HG03571 (cell line): Measurements from ENCODE around the gene KCNQ5.

Experiments used
- ATAC-seq: cut with Tn5 transposase; IDR thresholded peaks from one replicate; pipeline ENCODE4 v1.9.1; 2021; ENCODE audit not compliant: unreplicated experiment

Gene KCNQ5

DNA sequence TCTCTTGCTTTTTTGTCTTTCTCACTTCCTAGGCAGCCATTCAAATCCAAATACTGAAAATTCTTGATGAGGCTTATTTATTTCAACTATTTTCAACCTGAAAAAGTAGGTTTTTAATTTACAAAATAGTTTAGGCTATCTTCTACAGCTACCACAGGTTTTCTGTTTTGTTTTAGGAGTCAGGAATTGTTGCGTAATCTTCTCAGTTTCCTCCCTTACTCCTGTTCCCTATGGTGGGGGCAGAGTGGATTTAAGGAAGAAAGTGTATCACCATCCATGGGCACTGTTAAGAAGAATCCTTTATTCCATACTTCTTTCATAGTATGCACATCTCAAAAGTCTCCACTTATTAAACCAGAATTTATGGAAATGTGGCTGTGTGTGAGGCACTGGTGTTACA is 421.0 kb downstream of the KCNQ5 start:
- ATAC-seq, result no peak

DNA sequence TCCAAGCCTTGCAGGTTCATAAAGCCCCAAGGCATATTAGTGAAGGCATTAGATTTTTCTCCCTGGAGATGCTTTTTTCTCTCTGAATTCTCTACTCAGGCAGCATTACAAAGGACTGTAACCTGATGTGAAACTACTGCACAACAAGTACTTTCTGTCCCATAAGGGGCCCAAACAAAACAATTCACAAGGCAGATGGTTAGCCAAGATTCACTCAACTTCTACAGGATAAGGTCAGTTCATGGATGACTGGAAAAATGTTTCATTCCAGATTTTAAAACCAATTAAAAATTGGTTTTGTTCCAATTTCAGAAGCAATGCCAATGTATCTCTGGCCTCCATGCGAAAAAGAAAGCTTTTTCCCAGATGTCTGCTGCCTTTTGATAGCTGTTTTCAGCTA is 421.6 kb downstream of the KCNQ5 start:
- ATAC-seq, result no peak

DNA sequence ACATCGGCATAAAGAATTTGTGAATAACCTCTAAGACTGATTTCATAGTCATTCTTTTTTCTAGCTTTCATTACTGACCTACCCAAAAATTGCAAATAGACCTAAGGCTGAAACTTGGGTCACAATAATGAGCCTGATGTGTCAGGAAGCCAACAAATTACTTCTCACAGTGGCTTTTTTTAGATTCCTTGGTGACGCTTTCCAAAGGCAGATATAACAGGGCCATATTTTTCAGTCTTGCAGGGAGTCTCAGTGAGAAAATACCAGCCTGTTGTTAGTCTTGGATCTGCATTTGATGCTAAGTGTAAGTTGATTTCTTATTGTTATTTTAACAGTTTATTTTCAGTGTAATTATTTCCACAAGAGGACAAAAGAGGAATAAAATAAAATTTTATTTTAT is 423.7 kb downstream of the KCNQ5 start:
- ATAC-seq, result no peak

DNA sequence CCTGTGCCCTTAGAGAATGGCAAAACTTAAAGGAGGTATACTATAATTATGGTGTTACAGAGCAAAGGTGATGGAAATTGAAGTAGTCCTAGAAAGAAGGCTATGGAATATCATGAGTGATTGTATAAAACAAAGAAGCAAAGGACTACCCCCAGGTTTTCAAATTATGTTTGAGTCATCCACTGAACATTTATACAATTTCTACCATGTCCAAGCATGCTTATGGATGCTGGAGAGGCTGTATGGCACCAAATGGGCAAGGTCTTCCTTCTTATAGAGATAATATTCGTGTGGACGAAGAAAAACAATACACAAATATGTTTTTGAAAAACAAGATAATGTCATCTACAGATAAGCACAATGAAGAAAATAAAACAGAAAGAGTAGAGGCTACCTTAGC is 425.9 kb downstream of the KCNQ5 start:
- no peak for ATAC-seq

DNA sequence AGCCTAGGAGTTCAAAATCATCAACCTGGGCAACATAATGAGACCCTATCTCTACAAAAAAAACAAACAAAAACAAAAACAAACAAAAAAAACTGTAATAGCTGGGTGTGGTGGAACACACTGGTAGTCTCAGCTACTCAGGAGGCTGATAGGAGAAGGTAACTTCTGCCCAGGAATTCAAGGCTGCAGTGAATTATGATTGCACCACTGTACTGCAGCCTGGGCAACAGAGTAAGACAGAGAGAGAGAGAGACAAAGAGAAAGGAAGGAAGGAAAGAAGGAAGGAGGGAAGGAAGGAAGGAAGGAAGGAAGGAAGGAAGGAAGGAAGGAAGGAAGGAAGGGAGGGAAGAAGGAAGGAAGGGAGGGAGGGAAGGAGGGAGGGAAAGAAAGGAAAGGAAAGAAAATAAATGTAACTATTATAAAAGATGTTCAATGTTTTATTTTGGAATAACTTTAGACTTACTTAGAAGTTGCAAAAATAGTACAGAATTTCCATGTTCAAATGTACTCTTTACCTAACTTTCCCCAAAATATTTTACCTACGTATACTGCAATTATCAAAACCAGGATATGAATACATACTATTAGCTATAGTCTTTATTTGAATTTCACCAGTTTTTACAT is 428.2 kb downstream of the KCNQ5 start:
- ATAC-seq, result no peak

DNA sequence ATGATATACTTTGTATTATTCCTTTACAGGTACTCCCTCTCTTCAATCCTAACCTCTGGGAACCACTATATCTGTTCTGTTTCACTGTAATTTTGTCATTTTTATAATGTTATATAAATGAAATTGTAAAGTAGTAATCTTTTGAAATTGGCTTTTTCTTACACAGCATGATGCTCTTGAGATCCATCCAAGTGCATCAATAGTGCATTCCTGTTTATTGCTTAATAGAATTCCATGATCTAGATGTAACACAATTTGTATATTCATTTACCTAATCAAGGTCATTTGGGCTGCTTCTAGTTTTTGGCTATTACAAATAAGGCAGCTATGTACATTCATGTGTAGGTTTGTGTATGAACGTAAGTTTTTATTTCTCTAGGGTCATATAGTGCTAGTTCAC is 428.8 kb downstream of the KCNQ5 start:
- no peak for ATAC-seq

DNA sequence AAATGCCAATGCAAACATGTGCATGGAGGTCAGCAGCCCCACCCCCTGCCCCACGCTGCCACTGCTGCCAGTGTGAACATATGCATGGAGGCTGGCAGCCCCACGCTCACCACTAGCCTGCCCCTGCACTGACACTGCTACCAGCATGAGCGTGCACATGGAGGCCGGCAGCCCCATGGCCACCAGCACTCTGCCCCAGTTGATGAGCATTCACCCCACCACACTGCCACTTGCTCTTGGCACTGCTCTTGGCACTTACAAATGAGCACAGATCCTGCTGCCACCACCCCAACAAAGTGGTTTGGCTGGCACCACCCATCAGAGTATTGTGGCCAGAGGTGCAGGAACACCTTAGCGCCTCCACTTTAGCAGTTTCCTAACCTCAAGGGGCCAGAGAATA is 429.3 kb downstream of the KCNQ5 start:
- no peak for ATAC-seq

DNA sequence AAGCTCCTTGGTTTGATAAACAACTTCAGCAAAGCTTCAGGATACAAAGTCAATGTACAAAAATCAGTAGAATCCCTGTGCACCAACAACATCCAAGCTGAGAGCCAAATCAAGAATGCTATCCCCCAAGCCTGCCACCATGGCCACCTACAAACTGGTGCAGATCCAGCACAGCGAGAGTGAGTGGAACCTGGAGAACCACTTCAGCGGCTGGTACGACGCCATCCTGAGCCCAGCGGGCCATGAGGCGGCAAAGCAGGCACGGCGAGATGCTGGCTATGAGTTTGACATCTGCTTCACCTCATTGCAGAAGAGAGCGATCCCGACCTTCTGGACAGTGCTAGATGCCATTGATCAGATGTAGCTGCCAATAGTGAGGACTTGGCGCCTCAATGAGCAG is 433.1 kb downstream of the KCNQ5 start:
- no peak for ATAC-seq

DNA sequence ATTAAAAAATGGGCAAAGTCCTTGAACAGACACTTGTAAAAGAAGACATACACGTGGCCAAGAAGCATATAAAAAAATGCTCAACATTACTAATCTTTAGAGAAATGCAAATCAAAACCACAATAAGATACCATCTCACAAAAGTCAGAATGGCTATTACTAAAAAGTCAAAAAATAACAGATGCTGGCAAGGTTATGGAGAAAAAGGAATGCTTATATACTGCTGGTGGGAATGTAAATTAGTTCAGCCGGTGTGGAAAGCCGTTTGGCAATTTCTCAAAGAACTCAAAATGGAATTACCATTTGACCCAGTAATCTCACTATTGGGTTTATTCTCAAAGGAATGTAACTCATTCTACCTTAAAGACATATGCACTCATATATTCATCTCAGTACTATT is 436.9 kb downstream of the KCNQ5 start:
- no peak for ATAC-seq

DNA sequence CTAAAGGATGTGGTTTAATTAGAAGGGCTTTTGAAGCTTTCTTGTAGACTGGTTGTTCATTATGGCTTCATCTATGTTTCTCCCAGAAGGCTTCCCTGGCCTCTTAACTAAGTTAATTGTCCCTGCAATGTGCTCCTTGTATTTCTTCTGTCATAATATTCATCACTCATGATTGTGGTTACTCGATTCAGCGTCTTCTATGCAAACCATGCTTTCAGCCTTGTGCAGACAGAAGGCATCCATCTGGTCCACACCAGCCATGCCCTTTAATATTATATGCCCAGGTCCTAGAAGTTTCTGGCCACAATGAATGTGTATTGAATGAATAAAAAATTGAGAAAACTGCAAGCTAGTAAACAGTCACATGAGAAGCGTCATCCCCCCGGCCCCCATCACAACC is 440.3 kb downstream of the KCNQ5 start:
- no peak for ATAC-seq

DNA sequence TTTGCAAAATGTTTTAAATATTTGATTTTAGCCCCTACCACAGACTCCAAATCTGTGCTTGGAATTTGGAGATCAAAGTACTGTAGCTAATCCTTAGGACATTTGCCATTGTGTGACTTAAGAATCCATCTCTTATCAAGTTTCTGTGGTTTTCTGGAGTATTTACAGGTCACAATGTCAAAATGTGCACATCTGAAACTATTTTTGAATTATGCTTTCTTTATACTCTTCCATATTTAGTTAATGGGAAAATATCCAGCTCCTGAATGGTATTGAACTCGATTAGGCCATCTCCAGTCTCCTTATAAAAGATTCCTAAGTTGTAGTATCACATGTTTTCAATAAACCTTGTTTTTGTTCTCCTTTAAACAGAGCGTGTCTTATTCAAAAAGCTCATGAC is 441.0 kb downstream of the KCNQ5 start:
- no peak for ATAC-seq

DNA sequence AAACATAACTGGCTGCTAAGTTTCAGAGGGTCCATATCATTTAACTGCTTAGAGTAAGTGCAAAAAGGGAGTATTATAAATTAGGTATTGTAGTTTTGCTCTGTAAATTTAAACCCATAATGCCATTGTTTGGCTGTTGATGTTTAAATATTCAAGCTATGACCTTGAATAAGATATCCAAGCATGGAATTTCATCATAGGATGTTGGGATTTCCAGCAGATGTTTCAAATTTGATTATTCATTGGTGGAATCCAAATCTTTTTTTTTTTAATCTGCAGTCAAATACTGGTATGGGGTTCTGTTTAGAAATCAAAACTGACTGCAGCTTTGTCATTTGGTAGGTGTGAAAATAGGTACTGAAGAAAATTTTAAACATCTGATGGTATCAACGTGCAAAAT is 442.4 kb downstream of the KCNQ5 start:
- no peak for ATAC-seq

DNA sequence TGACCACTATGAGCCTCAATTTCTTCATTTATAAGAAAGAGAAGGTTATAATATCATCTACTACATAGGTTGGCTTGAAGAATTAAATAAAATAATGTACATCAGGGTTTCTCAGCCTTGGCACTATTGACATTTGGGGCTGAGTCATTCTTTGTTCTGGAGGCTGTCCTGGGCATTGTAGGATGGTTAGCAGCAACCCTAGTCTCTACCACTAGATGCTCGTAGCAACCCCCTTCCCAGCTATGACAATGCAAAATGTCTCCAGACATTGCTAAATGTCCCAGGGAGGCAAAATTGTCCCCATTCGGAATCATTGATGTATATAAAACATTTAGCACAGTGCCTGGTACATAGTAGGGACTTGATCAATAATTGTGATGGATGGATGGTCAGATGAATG is 451.4 kb downstream of the KCNQ5 start:
- ATAC-seq, result no peak

DNA sequence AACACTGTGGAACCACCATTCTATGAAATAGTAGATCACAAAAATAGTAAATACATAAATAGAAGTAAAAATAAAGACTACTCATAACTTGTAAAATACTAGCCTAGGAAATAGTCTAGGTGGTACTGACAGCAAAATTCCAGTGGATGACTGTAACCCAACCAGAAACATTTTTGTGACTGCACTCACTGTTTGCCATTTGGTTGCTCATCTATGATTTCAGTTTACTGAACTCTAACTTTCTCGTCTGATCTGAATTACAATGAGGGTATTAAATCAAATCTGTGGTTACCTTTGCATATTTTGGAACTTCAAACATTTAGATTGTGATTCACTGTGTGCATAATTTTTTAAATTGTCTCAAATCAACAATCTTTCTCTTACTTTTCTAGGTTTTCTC is 452.3 kb downstream of the KCNQ5 start:
- ATAC-seq, result no peak

DNA sequence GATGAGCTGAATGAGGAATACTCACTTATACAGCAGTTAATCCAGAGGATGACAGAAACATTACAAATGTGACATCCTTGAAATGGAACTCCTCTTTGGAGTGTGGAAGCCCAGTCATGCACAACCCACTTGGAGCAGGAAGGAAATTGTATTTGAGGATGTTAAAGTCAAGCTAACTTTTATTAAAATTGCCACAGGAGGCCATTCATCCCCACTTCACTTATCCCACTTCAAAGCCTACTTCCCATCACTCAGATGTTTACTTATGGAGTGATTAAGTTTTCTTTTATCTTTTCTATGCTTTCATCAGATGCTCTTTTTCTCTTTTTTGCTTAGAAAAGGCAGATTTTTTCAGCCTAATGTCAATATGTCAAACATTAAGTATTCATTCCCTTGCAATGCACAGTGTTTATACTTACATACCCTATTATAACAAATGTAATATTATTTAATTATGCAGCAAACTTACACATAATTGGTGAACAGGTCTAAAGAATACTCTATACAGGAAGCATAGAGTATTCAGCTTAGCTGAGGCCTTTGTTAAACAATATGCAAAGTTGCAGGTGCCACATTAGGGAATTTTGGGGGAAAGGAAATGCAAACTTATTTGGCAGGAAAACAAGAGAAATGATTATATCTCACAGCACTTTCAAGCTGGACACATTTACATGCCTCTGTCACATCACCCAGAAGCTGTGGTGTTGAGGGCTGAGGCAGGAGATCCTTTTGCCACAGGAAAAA is 454.5 kb downstream of the KCNQ5 start:
- ATAC-seq, result no peak

DNA sequence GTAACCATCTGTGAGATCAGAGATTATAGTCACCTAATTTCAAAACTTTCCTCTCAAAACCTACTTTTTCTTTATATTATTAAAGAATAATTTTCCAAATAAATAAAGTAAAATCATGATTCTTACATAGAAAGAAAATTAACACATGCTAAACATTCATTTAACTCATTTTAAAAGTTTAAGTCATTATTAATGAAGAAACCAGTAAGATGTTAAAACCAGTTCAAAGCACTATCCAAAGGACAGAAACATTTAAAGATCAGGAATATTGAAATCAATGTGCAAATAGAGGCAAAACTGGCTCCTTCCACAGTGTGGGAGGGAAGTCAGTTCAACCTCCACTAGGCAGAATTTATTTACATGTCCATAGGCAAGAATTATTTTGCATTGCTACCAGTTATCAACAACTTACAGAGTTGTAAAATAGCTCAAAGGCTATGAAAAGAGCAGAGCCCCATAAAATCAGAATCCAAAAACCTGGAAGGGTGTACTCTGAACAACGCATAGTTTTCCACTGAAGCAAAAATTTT is 456.5 kb downstream of the KCNQ5 start:
- ATAC-seq, result no peak

DNA sequence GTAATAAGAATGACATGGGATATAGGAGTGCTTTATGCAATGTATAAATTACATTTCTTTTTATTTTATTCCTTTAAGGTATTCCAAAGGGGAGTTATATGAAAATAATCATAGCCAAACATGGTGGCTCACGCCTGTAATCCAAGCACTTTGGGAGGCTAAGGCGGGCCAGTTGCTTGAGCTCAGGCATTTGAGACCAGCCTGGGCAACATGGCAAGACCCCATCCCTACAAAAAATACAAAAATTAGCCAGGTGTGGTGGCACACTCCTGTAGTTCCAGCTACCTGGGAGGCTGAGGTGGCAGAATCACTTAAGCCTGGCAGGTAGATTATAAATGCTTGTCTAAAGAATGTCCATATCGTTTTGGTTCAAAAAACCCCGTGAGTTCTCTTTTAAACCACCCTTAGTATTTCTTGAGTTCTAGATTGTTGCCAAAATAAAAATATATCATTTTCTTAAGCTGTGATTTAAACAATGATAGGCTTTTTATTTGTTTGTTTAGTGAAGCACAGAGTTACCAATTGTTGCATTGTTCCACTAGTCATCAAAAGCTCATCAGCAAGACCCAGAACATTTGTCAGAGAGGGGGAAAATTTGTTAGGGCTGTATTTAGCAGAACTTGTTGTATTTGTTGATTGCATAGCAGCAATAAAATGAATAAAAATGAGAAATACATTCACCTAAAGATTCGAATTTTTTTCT is 457.2 kb downstream of the KCNQ5 start:
- no peak for ATAC-seq

DNA sequence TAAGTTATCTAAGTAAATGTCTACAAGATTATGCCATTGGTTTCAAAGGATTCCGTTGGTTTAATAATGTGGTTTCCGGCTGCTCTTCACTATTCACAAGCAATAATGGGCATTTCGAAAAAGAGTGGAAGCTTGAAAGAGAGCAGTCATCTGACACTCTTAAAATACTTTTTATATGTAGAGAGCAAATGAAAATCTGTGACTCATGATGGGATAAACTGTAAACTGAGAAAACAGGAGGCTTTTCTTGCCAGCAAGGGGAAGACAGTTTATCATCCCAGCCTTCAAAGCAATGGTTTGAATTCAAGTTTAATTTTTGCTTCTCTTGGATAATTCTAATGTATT is 457.7 kb downstream of the KCNQ5 start:
- ATAC-seq, result no peak

DNA sequence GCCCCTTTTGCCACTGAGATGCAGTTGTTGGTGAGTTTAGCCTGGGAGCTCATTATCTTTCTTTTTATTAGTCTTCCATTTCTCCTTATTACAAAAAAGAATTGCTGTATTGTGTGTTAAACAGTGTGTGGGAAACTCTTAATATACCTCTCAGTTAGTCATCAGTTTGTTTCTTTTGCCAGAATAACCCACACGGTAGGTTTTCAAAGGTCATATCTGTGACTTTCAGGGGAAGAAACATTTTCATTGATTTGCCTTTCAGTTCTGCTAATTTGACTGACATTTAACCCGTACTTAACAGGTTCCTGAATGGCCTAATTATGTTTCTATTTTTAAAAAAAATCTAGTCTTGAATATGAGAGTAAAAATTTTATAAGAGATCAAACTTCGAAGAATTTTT is 458.1 kb downstream of the KCNQ5 start:
- no peak for ATAC-seq

DNA sequence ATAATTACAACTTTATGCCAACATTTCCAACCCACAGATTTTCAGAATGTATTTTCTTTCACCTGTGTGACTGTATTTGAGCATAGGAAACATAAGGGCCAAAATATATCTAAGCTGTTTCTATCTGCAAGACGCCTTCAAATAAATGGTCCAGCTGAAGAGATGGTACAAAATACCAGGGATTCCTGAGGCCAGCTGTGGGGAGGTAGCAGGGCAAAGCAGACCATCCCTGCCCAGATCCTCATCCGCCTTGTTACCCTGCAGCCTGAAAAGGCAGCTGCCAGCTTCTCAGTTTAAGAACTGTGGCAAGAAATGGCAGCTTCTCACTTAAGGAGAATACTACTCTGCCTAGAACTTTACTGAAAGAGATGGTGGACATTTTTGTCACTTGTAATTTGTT is 460.1 kb downstream of the KCNQ5 start:
- no peak for ATAC-seq

DNA sequence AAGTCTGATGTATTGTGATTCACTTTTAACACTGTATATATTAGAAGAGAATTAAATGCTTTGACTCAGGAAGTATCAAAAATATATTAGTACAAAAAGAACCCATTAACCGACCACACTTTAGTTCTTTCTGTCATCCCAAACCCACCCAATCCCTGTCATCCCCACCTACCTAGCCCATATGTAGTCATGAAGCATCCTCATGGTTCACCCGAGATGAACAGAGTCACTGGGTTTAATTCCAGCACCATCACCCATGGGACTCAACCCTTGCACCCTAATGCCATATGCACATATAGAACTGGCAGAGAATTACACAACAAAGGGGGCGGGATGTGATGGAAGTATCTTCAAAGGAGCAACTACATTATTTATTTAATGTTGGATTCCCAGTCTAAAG is 462.0 kb downstream of the KCNQ5 start:
- no peak for ATAC-seq

DNA sequence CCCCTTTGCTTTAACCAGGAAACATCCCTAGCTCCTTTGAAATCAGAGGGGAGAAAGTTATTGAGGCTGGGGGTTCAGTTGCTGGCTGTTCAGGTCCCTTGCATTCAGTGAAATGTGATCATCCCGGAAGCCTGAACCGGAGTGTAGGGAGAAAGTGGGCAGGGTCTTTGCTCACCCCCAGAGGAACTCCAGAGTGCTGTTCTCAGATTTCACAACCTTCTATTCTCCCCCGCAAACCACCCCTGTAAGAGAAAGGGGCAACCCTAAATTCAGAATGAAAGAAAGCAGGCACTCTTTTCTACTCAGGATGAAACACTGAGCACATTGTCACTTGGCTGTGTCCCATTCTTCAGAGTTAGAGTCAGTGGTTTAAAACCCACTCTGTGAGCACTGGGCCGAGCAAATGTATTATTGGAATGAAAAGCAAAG is 463.6 kb downstream of the KCNQ5 start:
- no peak for ATAC-seq
